Measurements from ENCODE around the gene WWOX. TPM values are rescaled to one million over a fixed set of nuclear protein-coding genes. Genes with fewer than 3 reads are reported as not detected.

Gene WWOX
- total RNA-seq, 1 donor from 2014 or later: 29.6 TPM

GRCh38 chr16:78609402-78610274 lies 510.2 kb downstream of the WWOX start:
- no peak for DNase-seq (ENCODE audit: low read depth)
- H3K4me3 ChIP-seq (ENCODE audit: low read depth, low read length): no peak overlapping the region
- TF ChIP-seq CTCF (conservative IDR thresholded peaks at IDR 0.05; ENCODE audit: low read depth, low read length): no peak

GRCh38 chr16:78611318-78611717 lies 511.9 kb downstream of the WWOX start:
- no peak overlapping the region for H3K4me3 ChIP-seq (ENCODE audit: low read depth, low read length)
- TF ChIP-seq CTCF (conservative IDR thresholded peaks at IDR 0.05; ENCODE audit: low read depth, low read length): no peak
- no peak for DNase-seq (ENCODE audit: low read depth)

GRCh38 chr16:78619811-78620210 lies 520.4 kb downstream of the WWOX start:
- DNase-seq (ENCODE audit: low read depth): no peak
- TF ChIP-seq CTCF (conservative IDR thresholded peaks at IDR 0.05; ENCODE audit: low read depth, low read length): no peak
- no peak overlapping the region for H3K4me3 ChIP-seq (ENCODE audit: low read depth, low read length)

GRCh38 chr16:78620291-78620690 lies 520.8 kb downstream of the WWOX start:
- no peak for DNase-seq (ENCODE audit: low read depth)
- no peak overlapping the region for H3K4me3 ChIP-seq (ENCODE audit: low read depth, low read length)
- no peak for TF ChIP-seq CTCF (conservative IDR thresholded peaks at IDR 0.05; ENCODE audit: low read depth, low read length)

- no peak overlapping the region for H3K4me3 ChIP-seq (ENCODE audit: low read depth, low read length)
- no peak for TF ChIP-seq CTCF (conservative IDR thresholded peaks at IDR 0.05; ENCODE audit: low read depth, low read length)
These were observed 524.3 kb downstream of the WWOX start for GRCh38 chr16:78623796-78624195.

GRCh38 chr16:78624366-78624765 lies 524.9 kb downstream of the WWOX start:
- TF ChIP-seq CTCF (conservative IDR thresholded peaks at IDR 0.05; ENCODE audit: low read depth, low read length): no peak
- DNase-seq (ENCODE audit: low read depth): no peak
- H3K4me3 ChIP-seq (ENCODE audit: low read depth, low read length): no peak overlapping the region

More at GRCh38 chr16:78623796-78624195, 524.3 kb downstream of the WWOX start:
- DNase-seq (ENCODE audit: low read depth): no peak

All from epithelial cell of proximal tubule (primary cell).